Stimulated activated CD4-positive, alpha-beta T cell treated with anti-CD3 and anti-CD28 coated beads, Interleukin-12 subunit alpha, Interleukin-12 subunit beta, amount 100 ng/mL, for 48 hours (primary cell): Measurements from ENCODE around the gene IRS1.

Source experiments
- DNase-seq, 3 donors: peaks; one replicate each; pipeline ENCODE4 v3.0.0-alpha.2; 2020; ENCODE audit warnings: low read depth in 2 of 3, low spot score in 1 of 3

Gene IRS1

GRCh38 chr2:226693521-226693920 is 106.1 kb downstream of the IRS1 start:
- DNase-seq: no peak

GRCh38 chr2:226692521-226693126 is 107.0 kb downstream of the IRS1 start:
- no peak for DNase-seq

GRCh38 chr2:226691255-226691654 is 108.4 kb downstream of the IRS1 start:
- DNase-seq: no peak

- DNase-seq: no peak
Observed at GRCh38 chr2:226690461-226691024, 109.1 kb downstream of the IRS1 start.

- DNase-seq: no peak
Observed at GRCh38 chr2:226687641-226688253, 111.9 kb downstream of the IRS1 start.

- no peak for DNase-seq
Observed at GRCh38 chr2:226684563-226684959, 115.1 kb downstream of the IRS1 start.

GRCh38 chr2:226683944-226684562 is 115.6 kb downstream of the IRS1 start:
- DNase-seq: no peak

- no peak for DNase-seq
Observed at GRCh38 chr2:226683196-226683595, 116.4 kb downstream of the IRS1 start.
